Activated CD4-positive, alpha-beta T cell treated with anti-CD3 and anti-CD28 coated beads, Interleukin-2, Interleukin-4, amounts not matched to agents 100 ng/mL and 50 ng/mL, durations not matched to agents 16 hours and 8 hours (primary cell): Measurements from ENCODE around the gene CCDC192.
"Not testable (repeated sequence)": the region's sequence is repeated elsewhere in the genome, so short reads cannot be mapped to it uniquely, and the experiment has no call there.

Experiments
- DNase-seq: peaks from one replicate; pipeline ENCODE4 v3.0.0-alpha.2; 2020; ENCODE audit warnings: low spot score

CCDC192 gene

DNA sequence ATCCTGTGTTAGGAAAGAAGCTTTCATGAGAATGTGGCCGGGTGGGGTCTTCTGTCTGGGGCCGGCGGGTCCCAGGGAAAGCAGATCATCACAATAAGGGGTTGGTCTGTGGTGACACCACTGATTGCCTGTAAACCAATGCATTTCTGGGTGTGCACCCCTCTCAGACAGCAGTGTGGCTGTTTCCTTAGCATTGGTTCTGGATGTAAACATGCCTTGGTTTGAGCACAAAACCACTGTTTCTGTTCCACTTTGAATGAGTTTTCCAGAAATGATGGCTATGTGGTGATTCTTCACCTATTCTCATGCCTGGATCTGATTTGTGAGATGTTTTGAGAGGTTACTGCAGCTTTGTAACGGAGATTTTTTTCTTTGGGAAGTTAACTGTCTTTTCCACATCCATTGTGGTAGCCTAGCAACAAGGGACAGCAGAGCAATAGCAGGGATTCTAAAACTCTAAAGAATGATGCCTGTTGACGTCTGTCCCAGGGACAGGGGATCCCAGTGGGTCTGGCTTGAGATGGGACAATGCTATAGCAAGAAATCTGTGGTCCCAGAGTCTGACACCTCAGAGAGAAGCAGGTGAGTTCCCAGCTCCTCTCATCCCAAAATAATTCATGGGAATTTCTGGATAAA is at the start of gene CCDC192:
TSS of gene CCDC192 (plus strand) at position 466 of the 636 bp plus-strand sequence. CDS start at position 521, 55 bp downstream.
- peak; percentile 23 for DNase-seq

- no peak for DNase-seq
Observed at GRCh38 chr5:127656825-127657224, 46.4 kb upstream of the CCDC192 start.

DNA sequence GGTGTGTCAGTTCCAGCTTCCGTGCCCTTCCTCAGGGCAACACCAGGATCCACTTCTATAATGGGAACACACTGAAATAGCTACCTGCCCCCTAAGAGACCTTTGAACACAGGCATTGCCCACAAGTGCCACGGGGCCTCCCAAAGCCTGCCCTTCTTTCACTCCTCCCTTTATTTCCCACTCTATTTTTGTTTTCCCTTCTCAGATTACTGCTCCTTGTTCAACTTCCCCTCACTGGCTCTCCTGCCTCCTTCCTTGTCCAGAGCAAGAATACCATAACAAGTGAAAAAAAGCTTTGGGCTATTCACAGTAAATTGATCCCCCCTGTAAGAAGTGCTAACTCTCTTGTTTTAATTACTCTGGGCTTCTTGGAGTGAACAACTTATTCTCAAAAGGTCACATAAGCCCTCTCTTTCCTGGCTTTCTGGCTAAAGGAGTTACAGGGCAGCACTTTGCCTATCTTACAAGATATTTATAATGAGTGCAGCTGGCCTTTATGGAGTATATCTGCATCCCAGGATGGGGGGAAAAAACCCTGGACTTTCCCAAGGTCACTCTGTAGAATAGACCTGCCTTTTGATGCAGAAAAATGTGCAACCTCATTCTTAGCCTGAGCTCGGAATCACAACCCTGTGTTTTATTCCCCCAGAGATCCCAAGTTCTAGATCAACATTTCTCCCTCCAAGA is 43.0 kb upstream of the CCDC192 start:
- no peak for DNase-seq

- DNase-seq = no peak
Observed at GRCh38 chr5:127664093-127664492, 39.1 kb upstream of the CCDC192 start.

- DNase-seq = no peak
Observed at GRCh38 chr5:127665641-127666040, 37.5 kb upstream of the CCDC192 start.

- no peak for DNase-seq
Observed at GRCh38 chr5:127666043-127666716, 37.0 kb upstream of the CCDC192 start.

DNA sequence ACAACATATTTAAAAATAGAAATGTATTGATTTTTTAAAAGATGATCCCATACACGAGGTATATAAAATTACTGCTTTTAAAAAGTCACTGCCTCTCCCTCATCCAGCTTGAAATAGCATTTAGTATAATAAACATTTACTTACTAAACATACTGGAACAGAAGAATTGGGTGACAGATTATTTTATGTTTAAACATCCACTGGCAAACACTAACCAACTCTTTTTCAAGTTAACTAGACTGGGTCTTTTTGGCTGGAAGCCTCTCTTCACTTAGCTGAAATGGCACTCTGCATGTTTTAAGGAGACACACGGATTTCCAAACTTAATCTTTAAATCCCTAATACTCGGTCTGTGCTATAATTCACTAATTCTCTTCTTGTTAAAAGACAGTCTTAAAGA is 35.3 kb upstream of the CCDC192 start:
- DNase-seq = no peak

GRCh38 chr5:127671218-127671617 is 32.0 kb upstream of the CCDC192 start:
- DNase-seq = no peak

GRCh38 chr5:127673117-127673800 is 29.9 kb upstream of the CCDC192 start:
- DNase-seq = no peak

DNA sequence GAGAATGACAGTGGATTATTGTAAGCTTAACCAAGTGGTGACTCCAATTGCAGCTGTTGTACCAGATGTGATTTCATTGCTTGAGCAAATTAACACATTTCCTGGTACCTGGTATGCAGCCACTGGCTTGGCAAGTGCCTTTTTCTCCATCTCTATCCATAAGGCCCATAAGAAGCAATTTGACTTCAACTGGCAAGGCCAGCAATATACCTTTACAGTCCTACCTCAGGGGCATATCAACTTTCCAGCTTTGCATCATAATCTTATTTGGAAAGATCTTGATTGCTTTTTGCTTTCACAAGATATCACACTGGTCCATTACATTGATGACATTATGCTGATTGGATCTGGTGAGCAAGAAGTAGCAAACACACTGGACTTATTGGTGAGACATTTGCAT is 26.2 kb upstream of the CCDC192 start:
- DNase-seq = not testable (repeated sequence)

DNA sequence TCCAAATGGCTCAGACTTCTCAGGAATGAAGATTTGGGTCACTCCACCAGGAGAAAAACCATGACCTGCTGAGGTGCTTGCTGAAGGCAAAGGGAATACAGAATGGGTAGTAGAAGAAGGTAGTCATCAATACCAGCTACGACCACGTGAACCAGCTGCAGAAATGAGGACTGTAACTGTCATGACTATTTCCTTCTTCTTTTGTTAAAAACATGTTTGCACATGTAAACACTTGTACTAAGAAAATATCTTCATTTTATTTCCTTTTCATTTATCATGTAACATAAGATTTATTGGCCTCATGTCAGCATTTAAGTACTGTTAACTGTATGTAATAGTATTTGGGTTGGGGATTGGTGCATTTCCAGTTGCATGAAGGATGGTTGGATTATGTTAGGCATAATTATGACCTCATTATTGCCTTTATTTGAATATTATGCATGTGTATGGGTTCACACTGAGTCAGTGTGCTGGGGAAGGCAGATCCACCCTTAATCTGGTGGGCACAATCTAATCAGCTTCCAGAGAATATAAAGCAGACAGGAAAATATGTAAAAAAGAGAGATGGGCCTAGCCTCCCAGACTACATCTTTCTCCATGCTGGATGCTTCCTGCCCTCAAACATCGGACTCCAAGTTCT is 23.4 kb upstream of the CCDC192 start:
- not testable (repeated sequence) for DNase-seq

- no peak for DNase-seq
Observed at GRCh38 chr5:127680595-127680994, 22.6 kb upstream of the CCDC192 start.

- DNase-seq = no peak
Observed at GRCh38 chr5:127683008-127683407, 20.2 kb upstream of the CCDC192 start.

- no peak for DNase-seq
Observed at GRCh38 chr5:127684726-127685467, 18.3 kb upstream of the CCDC192 start.

DNA sequence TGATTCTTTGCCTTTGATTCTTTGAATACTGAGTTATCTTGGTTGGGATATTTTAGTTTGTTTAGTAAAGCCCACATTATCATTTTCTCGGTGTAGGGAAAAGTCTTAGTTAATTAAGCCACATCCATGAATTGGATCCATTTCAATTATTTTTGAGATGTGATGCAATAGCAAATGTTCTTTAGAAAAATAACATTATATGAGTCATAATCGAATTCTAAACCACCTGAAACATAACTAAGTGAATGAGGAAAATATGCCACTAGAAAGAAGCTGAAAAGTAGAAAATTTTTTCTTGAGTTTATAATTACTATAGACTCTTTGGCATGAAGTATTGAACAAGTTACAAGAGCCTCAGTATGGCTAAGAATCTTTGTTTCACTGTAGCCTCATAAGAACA is 17.5 kb upstream of the CCDC192 start:
- DNase-seq = no peak

- no peak for DNase-seq
Observed at GRCh38 chr5:127686424-127686823, 16.8 kb upstream of the CCDC192 start.

DNA sequence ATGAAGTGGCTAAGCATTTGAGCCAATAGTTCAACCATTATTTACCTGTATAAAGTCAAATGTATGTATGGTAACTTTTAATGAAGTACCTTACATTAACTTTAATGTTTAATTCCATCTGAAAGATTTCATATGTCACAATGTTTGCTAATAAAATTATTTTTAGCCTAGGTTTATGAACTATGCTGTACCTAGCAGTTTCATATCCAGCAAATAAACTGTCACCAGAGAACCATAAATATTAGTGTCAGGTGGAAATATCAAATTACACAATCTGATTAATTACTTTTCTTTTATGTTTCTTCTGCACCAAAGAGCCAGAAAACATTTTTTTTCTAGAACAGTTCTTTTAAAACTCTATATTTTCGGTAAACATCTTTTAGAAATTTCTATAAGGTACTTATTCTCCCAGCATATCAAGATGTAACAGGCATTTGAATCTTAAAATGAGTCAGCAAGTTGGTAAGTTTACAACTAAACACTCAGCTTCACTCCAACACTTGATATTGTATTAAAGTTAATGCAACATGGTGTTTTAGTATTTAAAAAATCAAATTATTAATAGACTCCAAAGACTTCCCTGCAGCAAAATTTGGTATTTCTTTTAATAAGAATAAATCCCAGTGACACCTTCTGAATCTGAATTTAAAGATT is 8.5 kb upstream of the CCDC192 start:
- DNase-seq = no peak

DNA sequence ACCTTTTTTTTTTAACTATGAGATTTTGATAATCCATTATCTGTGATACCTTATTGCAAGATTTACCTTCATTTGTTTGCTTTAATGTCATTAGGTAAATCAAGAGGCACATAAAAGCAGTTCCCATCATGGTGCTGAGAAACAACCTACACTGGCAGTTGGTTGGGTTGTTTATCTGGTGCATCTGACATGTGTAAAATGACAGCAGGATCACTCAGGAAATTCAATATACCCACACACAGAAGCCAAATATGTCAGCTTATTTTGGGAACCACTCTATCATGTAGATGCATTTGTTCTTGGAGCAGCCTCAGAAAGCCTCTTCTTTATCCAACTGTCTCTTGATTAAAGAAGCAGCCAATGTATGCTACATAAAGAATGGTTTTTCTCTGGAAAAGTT is 7.8 kb upstream of the CCDC192 start:
- no peak for DNase-seq

- no peak for DNase-seq
Observed at GRCh38 chr5:127696683-127697082, 6.5 kb upstream of the CCDC192 start.

DNA sequence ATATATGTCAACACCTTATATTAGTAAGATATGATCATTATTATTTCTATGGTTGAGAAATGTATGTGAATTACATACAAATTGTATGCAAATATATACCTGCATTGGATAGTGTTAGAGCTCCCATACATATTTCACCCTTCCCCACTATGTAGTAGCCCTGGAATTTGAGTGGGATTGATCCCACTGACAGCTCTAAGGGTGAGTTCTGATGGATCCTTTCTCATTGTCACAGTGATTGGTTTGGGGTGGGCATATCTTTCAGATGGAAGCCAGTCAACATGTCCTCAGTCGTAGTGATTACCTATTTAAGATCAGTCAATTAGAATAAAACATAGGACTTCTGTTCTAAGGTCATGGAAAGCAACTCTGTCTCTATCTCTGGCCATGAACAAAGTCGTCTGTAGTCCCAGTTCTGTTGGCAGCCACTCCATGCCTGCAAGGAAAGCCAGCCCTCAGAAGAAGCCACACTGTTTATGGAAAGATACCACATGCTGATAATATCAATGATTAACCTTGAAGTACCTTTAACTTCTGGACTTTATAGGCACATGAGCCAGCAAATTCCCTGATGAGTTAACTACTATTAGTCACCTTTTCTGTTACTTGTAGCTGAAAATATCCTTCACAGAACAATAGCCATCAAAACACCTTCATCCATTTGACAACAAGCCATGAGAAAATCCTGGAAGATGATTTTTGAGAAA is 5.1 kb upstream of the CCDC192 start:
- no peak for DNase-seq
